ENCODE measurements around the gene CLEC16A.

Gene CLEC16A

GRCh38 chr16:11084876-11085485, 140.6 kb downstream of the CLEC16A start:
- no peak for DNase-seq (ENCODE audit: low spot score)

GRCh38 chr16:11085916-11086315, 141.6 kb downstream of the CLEC16A start:
- no peak for DNase-seq (ENCODE audit: low spot score)

- no peak for DNase-seq (ENCODE audit: low spot score)
These were observed 143.3 kb downstream of the CLEC16A start for GRCh38 chr16:11087691-11088073.

GRCh38 chr16:11088074-11088730, 143.8 kb downstream of the CLEC16A start:
- peak; percentile 22 for DNase-seq (ENCODE audit: low spot score)

GRCh38 chr16:11088831-11089230, 144.5 kb downstream of the CLEC16A start:
- DNase-seq (ENCODE audit: low spot score) = no peak

GRCh38 chr16:11089504-11090124, 145.2 kb downstream of the CLEC16A start:
- no peak for DNase-seq (ENCODE audit: low spot score)

- no peak for DNase-seq (ENCODE audit: low spot score)
These were observed 145.9 kb downstream of the CLEC16A start for GRCh38 chr16:11090232-11090631.

GRCh38 chr16:11091021-11091785, 146.8 kb downstream of the CLEC16A start:
- DNase-seq (ENCODE audit: low spot score) = no peak

GRCh38 chr16:11092788-11093571, 148.6 kb downstream of the CLEC16A start:
- DNase-seq (ENCODE audit: low spot score) = no peak

GRCh38 chr16:11093572-11094074, 149.3 kb downstream of the CLEC16A start:
- no peak for DNase-seq (ENCODE audit: low spot score)

GRCh38 chr16:11094075-11094856, 149.9 kb downstream of the CLEC16A start:
- DNase-seq (ENCODE audit: low spot score) = peak; percentile 19

GRCh38 chr16:11094857-11095565, 150.6 kb downstream of the CLEC16A start:
- DNase-seq (ENCODE audit: low spot score) = no peak

- no peak for DNase-seq (ENCODE audit: low spot score)
These were observed 151.6 kb downstream of the CLEC16A start for GRCh38 chr16:11095935-11096334.

- no peak for DNase-seq (ENCODE audit: low spot score)
These were observed 152.9 kb downstream of the CLEC16A start for GRCh38 chr16:11097094-11097786.

GRCh38 chr16:11097787-11098167, 153.4 kb downstream of the CLEC16A start:
- DNase-seq (ENCODE audit: low spot score) = no peak

- DNase-seq (ENCODE audit: low spot score) = no peak
These were observed 154.4 kb downstream of the CLEC16A start for GRCh38 chr16:11098601-11099390.

- no peak for DNase-seq (ENCODE audit: low spot score)
These were observed 155.4 kb downstream of the CLEC16A start for GRCh38 chr16:11099672-11100205.

GRCh38 chr16:11100239-11100750, 155.9 kb downstream of the CLEC16A start:
- DNase-seq (ENCODE audit: low spot score) = no peak
